Keratinocyte (primary cell): ENCODE results near the gene FAM83G. TPM values are rescaled to one million over a fixed set of nuclear protein-coding genes. Genes with fewer than 3 reads are reported as not detected.

Experiments used
- DNase-seq: peaks from one replicate; pipeline ENCODE4 v3.0.0-alpha.2; 2011; ENCODE audit warnings: low read depth, missing footprints, low spot score
- FAIRE-seq: peaks from 2 replicates; lab custom pipeline; 2011; peaks lifted over from hg19 to GRCh38; lab: Jason Lieb, UNC
- H2AFZ ChIP-seq: 2 replicates; pipeline ENCODE4 v1.6.0; 2012; ENCODE audit warnings: low read length, control low read depth, inconsistent platforms; ENCODE audit not compliant: control insufficient read depth
- H3K27ac ChIP-seq: 2 replicates; pipeline ENCODE4 v1.5.1; 2011; ENCODE audit warnings: low read length; ENCODE audit not compliant: control insufficient read depth, insufficient read depth
- H3K27me3 ChIP-seq: 3 replicates; pipeline ENCODE4 v1.6.0; 2011; ENCODE audit warnings: low read length; ENCODE audit not compliant: control insufficient read depth, insufficient read depth; ENCODE audit errors: extremely low read depth
- H3K36me3 ChIP-seq, 2 experiments: 2 replicates in 1 of 2; 3 replicates in 1 of 2; pipeline ENCODE4 v1.5.1; 2011; ENCODE audit warnings: low read length in 2 of 2, mild to moderate bottlenecking in 1 of 2; ENCODE audit not compliant: control insufficient read depth in 2 of 2, insufficient read depth in 2 of 2; ENCODE audit errors: extremely low read depth in 1 of 2
- H3K4me1 ChIP-seq: 3 replicates; pipeline ENCODE4 v1.5.1; 2011; ENCODE audit warnings: low read length; ENCODE audit not compliant: control insufficient read depth, insufficient read depth; ENCODE audit errors: extremely low read depth
- H3K4me2 ChIP-seq: 3 replicates; pipeline ENCODE4 v1.6.0; 2011; ENCODE audit warnings: low read depth, low read length; ENCODE audit not compliant: control insufficient read depth, insufficient read depth; ENCODE audit errors: extremely low read depth
- H3K4me3 ChIP-seq, 3 experiments: fragments of 200-600 bp in 1 of 3; sonication (generic) in 1 of 3; 2 replicates in 2 of 3; 3 replicates in 1 of 3; pipeline ENCODE4 v1.5.1; 2011 to 2016; ENCODE audit warnings: low read length in 3 of 3, mild to moderate bottlenecking in 3 of 3, control low read depth in 2 of 3, inconsistent platforms in 1 of 3, low read depth in 1 of 3, mixed read lengths in 1 of 3, mixed run types in 1 of 3, moderate library complexity in 1 of 3; ENCODE audit not compliant: control insufficient read depth in 2 of 3, insufficient read depth in 2 of 3; ENCODE audit errors: extremely low read depth in 1 of 3
- H3K79me2 ChIP-seq: 2 replicates; pipeline ENCODE4 v1.6.0; 2012; ENCODE audit warnings: low read length; ENCODE audit not compliant: control insufficient read depth, insufficient read depth
- H3K9ac ChIP-seq: 3 replicates; pipeline ENCODE4 v1.6.0; 2011; ENCODE audit warnings: low read length; ENCODE audit not compliant: control insufficient read depth, insufficient read depth; ENCODE audit errors: extremely low read depth
- H3K9me1 ChIP-seq: 3 replicates; pipeline ENCODE4 v1.6.0; 2011; ENCODE audit warnings: low read length; ENCODE audit not compliant: control insufficient read depth, insufficient read depth; ENCODE audit errors: extremely low read depth
- H3K9me3 ChIP-seq: 2 replicates; pipeline ENCODE4 v1.5.1; 2012; ENCODE audit warnings: low read depth, low read length; ENCODE audit not compliant: control insufficient read depth
- H4K20me1 ChIP-seq: 3 replicates; pipeline ENCODE4 v1.6.0; 2011; ENCODE audit warnings: low read length; ENCODE audit not compliant: control insufficient read depth, insufficient read depth; ENCODE audit errors: extremely low read depth
- EZH2 ChIP-seq: IDR thresholded peaks from one replicate; pipeline ENCODE4 v1.6.1; 2012; ENCODE audit warnings: inconsistent platforms, mild to moderate bottlenecking, low read length, moderate library complexity
- dilution Hi-C: fragments of 300-500 bp; cut with MboI; formaldehyde crosslinking; loops from one replicate; pipeline ENCODE4 v1.7.0; 2020; ENCODE audit warnings: low sequenced_read_pairs; ENCODE audit not compliant: extremely low pct_ligation_motif_present
- polyA plus RNA-seq, 5 experiments: library from polyadenylated mRNA; depleted of rRNA in 3 of 5; stranded (reverse) in 3 of 5; stranded (forward) in 1 of 5; unstranded in 1 of 5; fragments of >200 nt; gene quantifications; 1 replicate in 1 of 5; 2 replicates in 3 of 5; 3 replicates in 1 of 5; pipeline versions ENCODE4 v1.2.1 to v1.2.3, GENCODE V29; 2011 to 2012; ENCODE audit warnings: missing spikeins in 2 of 5, low read depth in 1 of 5, low replicate concordance in 1 of 5
- TF ChIP-seq, protein P1 (sequence below), 3 experiments: IDR thresholded peaks in 1 of 3; conservative IDR thresholded peaks in 1 of 3; optimal IDR thresholded peaks in 1 of 3; 2 replicates in 2 of 3; 3 replicates in 1 of 3; pipeline versions ENCODE3 to v1.5.1; 2011; ENCODE audit warnings: low read length in 3 of 3, mild to moderate bottlenecking in 3 of 3, moderate library complexity in 2 of 3, control low read depth in 1 of 3, inconsistent platforms in 1 of 3; ENCODE audit not compliant: insufficient read depth in 2 of 3; ENCODE audit errors: extremely low read depth in 1 of 3

The FAM83G gene
- polyA plus RNA-seq, 1 donor (not counting 4 experiments of a cell fraction or from before 2014, with no cell fraction given): 23.2 TPM

- peak overlapping the region; percentile 68 for H3K27ac ChIP-seq
- no peak overlapping the region for H3K4me3 ChIP-seq
- no peak overlapping the region for H3K9ac ChIP-seq
- DNase-seq (no peak), FAIRE-seq (no peak)
- H3K9me1 ChIP-seq: peaks cover 6% of the 10 kb centered on the region
- H3K4me2 ChIP-seq: no peak overlapping the region
- peaks cover 28% of the 10 kb centered on the region for H3K4me1 ChIP-seq
- H3K27me3 ChIP-seq: no peaks in the 10 kb centered on the region
- H3K36me3 ChIP-seq: peaks cover 54 to 79% of the 10 kb centered on the region in 2 experiments
- dilution Hi-C loops: no loop called here
- H3K9me3 ChIP-seq: no peaks in the 10 kb centered on the region
- H3K79me2 ChIP-seq: peaks cover 20% of the 10 kb centered on the region
- H2AFZ ChIP-seq: no peak overlapping the region
- peaks cover 20% of the 10 kb centered on the region for H4K20me1 ChIP-seq
- TF ChIP-seq, protein P1, sequence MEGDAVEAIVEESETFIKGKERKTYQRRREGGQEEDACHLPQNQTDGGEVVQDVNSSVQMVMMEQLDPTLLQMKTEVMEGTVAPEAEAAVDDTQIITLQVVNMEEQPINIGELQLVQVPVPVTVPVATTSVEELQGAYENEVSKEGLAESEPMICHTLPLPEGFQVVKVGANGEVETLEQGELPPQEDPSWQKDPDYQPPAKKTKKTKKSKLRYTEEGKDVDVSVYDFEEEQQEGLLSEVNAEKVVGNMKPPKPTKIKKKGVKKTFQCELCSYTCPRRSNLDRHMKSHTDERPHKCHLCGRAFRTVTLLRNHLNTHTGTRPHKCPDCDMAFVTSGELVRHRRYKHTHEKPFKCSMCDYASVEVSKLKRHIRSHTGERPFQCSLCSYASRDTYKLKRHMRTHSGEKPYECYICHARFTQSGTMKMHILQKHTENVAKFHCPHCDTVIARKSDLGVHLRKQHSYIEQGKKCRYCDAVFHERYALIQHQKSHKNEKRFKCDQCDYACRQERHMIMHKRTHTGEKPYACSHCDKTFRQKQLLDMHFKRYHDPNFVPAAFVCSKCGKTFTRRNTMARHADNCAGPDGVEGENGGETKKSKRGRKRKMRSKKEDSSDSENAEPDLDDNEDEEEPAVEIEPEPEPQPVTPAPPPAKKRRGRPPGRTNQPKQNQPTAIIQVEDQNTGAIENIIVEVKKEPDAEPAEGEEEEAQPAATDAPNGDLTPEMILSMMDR (optimal IDR thresholded peaks at IDR 0.05 in 1 of 3, IDR thresholded peaks at IDR 0.05 in 1 of 3, conservative IDR thresholded peaks at IDR 0.05 in 1 of 3; ENCODE audit: extremely low read depth in 1 of 3, insufficient read depth in 2 of 3, low read length in 3 of 3): no peak
- TF ChIP-seq EZH2: no peak
Observed at GRCh38 chr17:18981335-18981641, 23.3 kb downstream of the FAM83G start.

- no peak overlapping the region for H3K4me2 ChIP-seq
- dilution Hi-C loops: no loop called here
- no peaks in the 10 kb centered on the region for H3K27me3 ChIP-seq
- peaks cover 20% of the 10 kb centered on the region for H4K20me1 ChIP-seq
- H3K9me3 ChIP-seq: no peaks in the 10 kb centered on the region
- H3K4me1 ChIP-seq: peaks cover 27% of the 10 kb centered on the region
- no peak overlapping the region for H3K27ac ChIP-seq
- H3K79me2 ChIP-seq: peaks cover 18% of the 10 kb centered on the region
- peaks cover 51 to 77% of the 10 kb centered on the region in 2 experiments for H3K36me3 ChIP-seq
- H3K9ac ChIP-seq: no peak overlapping the region
- H3K9me1 ChIP-seq: peaks cover 6% of the 10 kb centered on the region
- DNase-seq (no peak), FAIRE-seq (no peak)
- H3K4me3 ChIP-seq: no peak overlapping the region
- TF ChIP-seq, protein P1 (optimal IDR thresholded peaks at IDR 0.05 in 1 of 3, IDR thresholded peaks at IDR 0.05 in 1 of 3, conservative IDR thresholded peaks at IDR 0.05 in 1 of 3; ENCODE audit: extremely low read depth in 1 of 3, insufficient read depth in 2 of 3, low read length in 3 of 3): no peak
- no peak overlapping the region for H2AFZ ChIP-seq
Observed at GRCh38 chr17:18980682-18981334, 23.8 kb downstream of the FAM83G start.
